HepG2 (cell line): ENCODE measurements around the gene SCYGR4. TPM values are rescaled to one million over a fixed set of nuclear protein-coding genes. Genes with fewer than 3 reads are reported as not detected.

Source experiments
- ARID2 ChIP-seq: sonication (generic); formaldehyde crosslinking; IDR thresholded peaks from 2 replicates; pipeline ENCODE4 v1.8.1; 2022; ENCODE audit warnings: mild to moderate bottlenecking, missing genetic modification reagents, borderline replicate concordance
- CREM ChIP-seq, 2 experiments: sonication (generic) in 1 of 2; formaldehyde crosslinking in 1 of 2; IDR thresholded peaks; 2 replicates each; pipeline versions ENCODE4 v1.4.0 to v1.6.1; 2016 to 2020; ENCODE audit warnings: antibody characterized with exemption in 1 of 2, mild to moderate bottlenecking in 1 of 2, missing genetic modification reagents in 1 of 2
- ELK4 ChIP-seq: sonication (generic); formaldehyde crosslinking; IDR thresholded peaks from 2 replicates; pipeline ENCODE4 v1.9.0; 2021; ENCODE audit warnings: missing genetic modification reagents, borderline replicate concordance
- FOXK1 ChIP-seq: sonication (generic); formaldehyde crosslinking; IDR thresholded peaks from 2 replicates; pipeline ENCODE4 v1.4.0; 2020; ENCODE audit warnings: low read depth, missing genetic modification reagents, borderline replicate concordance
- GTF2F1 ChIP-seq: fragments of 150-350 bp; IDR thresholded peaks from 2 replicates; pipeline ENCODE4 v1.6.1; 2014; ENCODE audit warnings: low read length
- NBN ChIP-seq: fragments of 450-650 bp; conservative IDR thresholded peaks from 2 replicates; pipeline ENCODE4 v1.6.1; 2017
- SNAPC4 ChIP-seq: sonication (generic); formaldehyde crosslinking; IDR thresholded peaks from 2 replicates; pipeline ENCODE4 v1.4.0; 2020; ENCODE audit warnings: mild to moderate bottlenecking, missing genetic modification reagents
- SRSF9 ChIP-seq: fragments of 200-400 bp; formaldehyde crosslinking; IDR thresholded peaks from 2 replicates; pipeline ENCODE4 v1.6.1; 2018; ENCODE audit warnings: borderline replicate concordance, mild to moderate bottlenecking, low read depth, low read length; ENCODE audit not compliant: insufficient read depth, poor library complexity, severe bottlenecking
- XBP1 ChIP-seq: sonication (generic); formaldehyde crosslinking; IDR thresholded peaks from 2 replicates; pipeline ENCODE4 v1.5.0; 2020; ENCODE audit warnings: missing genetic modification reagents
- YY1 ChIP-seq: IDR thresholded peaks from 2 replicates; pipeline ENCODE4 v1.6.1; 2011; ENCODE audit warnings: low read length, low read depth, moderate library complexity, mild to moderate bottlenecking; ENCODE audit not compliant: insufficient read depth, insufficient replicate concordance
- ZFP36L2 ChIP-seq: sonication (generic); formaldehyde crosslinking; IDR thresholded peaks from 2 replicates; pipeline ENCODE4 v1.4.0; 2020; ENCODE audit warnings: missing genetic modification reagents
- ZFX ChIP-seq: sonication (generic); formaldehyde crosslinking; IDR thresholded peaks from 2 replicates; pipeline ENCODE4 v1.4.0; 2020; ENCODE audit warnings: mild to moderate bottlenecking, low read depth, missing genetic modification reagents, moderate library complexity
- ZNF101 ChIP-seq: sonication (generic); formaldehyde crosslinking; IDR thresholded peaks from 2 replicates; pipeline ENCODE4 v1.4.0; 2020; ENCODE audit warnings: mild to moderate bottlenecking, low read depth, missing genetic modification reagents, borderline replicate concordance
- ZNF512 ChIP-seq: sonication (generic); formaldehyde crosslinking; IDR thresholded peaks from 2 replicates; pipeline ENCODE4 v1.4.0; 2020; ENCODE audit warnings: mild to moderate bottlenecking, missing genetic modification reagents
- ZNF562 ChIP-seq: sonication (generic); formaldehyde crosslinking; IDR thresholded peaks from 2 replicates; pipeline ENCODE4 v1.8.0; 2022; ENCODE audit warnings: missing genetic modification reagents, borderline replicate concordance
- ZNF747 ChIP-seq: sonication (generic); formaldehyde crosslinking; IDR thresholded peaks from 2 replicates; pipeline ENCODE4 v1.8.1; 2023; ENCODE audit warnings: missing genetic modification reagents, mild to moderate bottlenecking, borderline replicate concordance
- polyA plus RNA-seq, 8 experiments: library from polyadenylated mRNA; depleted of rRNA in 3 of 8; stranded (reverse) in 7 of 8; unstranded in 1 of 8; fragments of >200 nt; fragmentation: Illumina TruSeq in 4 of 8; extraction: Trizol in 4 of 8; gene quantifications; 2 replicates each; pipeline versions ENCODE4 v1.2.1 to v1.2.3, GENCODE V29; 2011 to 2016; ENCODE audit warnings: low read depth in 4 of 8, missing spikeins in 1 of 8, mixed read lengths in 1 of 8; ENCODE audit not compliant: insufficient read depth in 1 of 8
- total RNA-seq, 5 experiments: library from RNA; depleted of rRNA; stranded (reverse); fragments of >200 nt; fragmentation: Illumina TruSeq; extraction: Trizol; gene quantifications; 2 replicates each; pipeline ENCODE4 v1.2.3, GENCODE V29; 2016; ENCODE audit warnings: low read depth in 1 of 5
- TF ChIP-seq, protein P1 (sequence below): sonication (generic); formaldehyde crosslinking; IDR thresholded peaks from 2 replicates; pipeline ENCODE4 v1.4.0; 2020; ENCODE audit warnings: missing genetic modification reagents, borderline replicate concordance

Gene SCYGR4
- total and polyA plus RNA-seq, 2 of the 13 experiments (the other 11 are each of a cell fraction or from before 2014, with no cell fraction given), result not detected

- TF ChIP-seq CREM (IDR thresholded peaks at IDR 0.05), result peak; percentile 93
- no peak for TF ChIP-seq CREM (CRISPR knock-in tag; IDR thresholded peaks at IDR 0.05)
- TF ChIP-seq ZNF101, result no peak
- no peak for TF ChIP-seq GTF2F1
- TF ChIP-seq YY1, result peak; percentile 43
- TF ChIP-seq ZFP36L2 (CRISPR knock-in tag), result no peak
- TF ChIP-seq XBP1, result no peak
- peak; percentile 75; the same call in 1 of the 2 replicates for TF ChIP-seq ARID2
- TF ChIP-seq ZFX (CRISPR knock-in tag), result no peak
- TF ChIP-seq SRSF9, result no peak
- no peak for TF ChIP-seq ZNF512 (CRISPR knock-in tag)
- peak; percentile 80; the same call in 1 of the 2 replicates for TF ChIP-seq FOXK1 (CRISPR knock-in tag)
- no peak for TF ChIP-seq ZNF562 (CRISPR knock-in tag)
- TF ChIP-seq, protein P1, sequence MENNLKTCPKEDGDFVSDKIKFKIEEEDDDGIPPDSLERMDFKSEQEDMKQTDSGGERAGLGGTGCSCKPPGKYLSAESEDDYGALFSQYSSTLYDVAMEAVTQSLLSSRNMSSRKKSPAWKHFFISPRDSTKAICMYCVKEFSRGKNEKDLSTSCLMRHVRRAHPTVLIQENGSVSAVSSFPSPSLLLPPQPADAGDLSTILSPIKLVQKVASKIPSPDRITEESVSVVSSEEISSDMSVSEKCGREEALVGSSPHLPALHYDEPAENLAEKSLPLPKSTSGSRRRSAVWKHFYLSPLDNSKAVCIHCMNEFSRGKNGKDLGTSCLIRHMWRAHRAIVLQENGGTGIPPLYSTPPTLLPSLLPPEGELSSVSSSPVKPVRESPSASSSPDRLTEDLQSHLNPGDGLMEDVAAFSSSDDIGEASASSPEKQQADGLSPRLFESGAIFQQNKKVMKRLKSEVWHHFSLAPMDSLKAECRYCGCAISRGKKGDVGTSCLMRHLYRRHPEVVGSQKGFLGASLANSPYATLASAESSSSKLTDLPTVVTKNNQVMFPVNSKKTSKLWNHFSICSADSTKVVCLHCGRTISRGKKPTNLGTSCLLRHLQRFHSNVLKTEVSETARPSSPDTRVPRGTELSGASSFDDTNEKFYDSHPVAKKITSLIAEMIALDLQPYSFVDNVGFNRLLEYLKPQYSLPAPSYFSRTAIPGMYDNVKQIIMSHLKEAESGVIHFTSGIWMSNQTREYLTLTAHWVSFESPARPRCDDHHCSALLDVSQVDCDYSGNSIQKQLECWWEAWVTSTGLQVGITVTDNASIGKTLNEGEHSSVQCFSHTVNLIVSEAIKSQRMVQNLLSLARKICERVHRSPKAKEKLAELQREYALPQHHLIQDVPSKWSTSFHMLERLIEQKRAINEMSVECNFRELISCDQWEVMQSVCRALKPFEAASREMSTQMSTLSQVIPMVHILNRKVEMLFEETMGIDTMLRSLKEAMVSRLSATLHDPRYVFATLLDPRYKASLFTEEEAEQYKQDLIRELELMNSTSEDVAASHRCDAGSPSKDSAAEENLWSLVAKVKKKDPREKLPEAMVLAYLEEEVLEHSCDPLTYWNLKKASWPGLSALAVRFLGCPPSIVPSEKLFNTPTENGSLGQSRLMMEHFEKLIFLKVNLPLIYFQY (CRISPR knock-in tag), result no peak
- no peak for TF ChIP-seq SNAPC4
- no peak for TF ChIP-seq ZNF747
- no peak for TF ChIP-seq ELK4
- no peak for TF ChIP-seq NBN
These were observed 26.8 kb downstream of the SCYGR4 start (continued) for GRCh38 chr2:227643990-227644551.
